Right ventricle myocardium superior (tissue), 1 donor: ENCODE results near the gene ARGLU1. TPM values are rescaled to one million over a fixed set of nuclear protein-coding genes. Genes with fewer than 3 reads are reported as not detected.
A peak's percentile ranks its signal among the peaks of the same experiment; 100 is the strongest.
"Not testable (repeated sequence)": the region's sequence is repeated elsewhere in the genome, so short reads cannot be mapped to it uniquely, and the experiment has no call there.

ENCODE experiments used
- ATAC-seq: fragments of 200-7000 bp; cut with Tn5 transposase; one replicate; pipeline ENCODE4 v1.9.1; 2020; ENCODE audit warnings: mild to moderate bottlenecking; ENCODE audit not compliant: poor library complexity
- DNase-seq: peaks from one replicate; pipeline ENCODE4 v3.0.0-alpha.2; 2020
- intact Hi-C: fragments of 100-400 bp; cut with DNase I; formaldehyde crosslinking; loops from one replicate; pipeline ENCODE4 v1.11.2; 2022
- long read RNA-seq: library from polyadenylated mRNA; unstranded; transcript quantifications from one replicate; pipeline ENCODE4 v2.0.0, GENCODE V29; 2021
- total RNA-seq: library from RNA; stranded (reverse); fragmentation: NEBNext Ultra II Directional; extraction: Animal tissue kit (Norgen Biotek cat#: 25700); gene quantifications from one replicate; pipeline ENCODE4 v1.2.1, GENCODE V29; 2021
- donor health status: DM: no; HTN: yes; CAD: no; lungs with severe emphysema.

ARGLU1 gene
- 25.6 TPM for total RNA-seq
- long read RNA-seq, full-length matches to known transcripts, result 62 of 72 reads
- long read RNA-seq, partial matches to known transcripts, result 5 of 72 reads
- long read RNA-seq, other reads (novel, unspliced or antisense), result 5 of 72 reads

- ATAC-seq, result peak; percentile 98
- peak; percentile 96 for DNase-seq
- intact Hi-C loops, result no loop called here
Measured at GRCh38 chr13:106567474-106568298, at the start of gene ARGLU1. Gene ARGLU1 (minus strand): TSS chr13:106568137. CDS start chr13:106567919, 218 bp downstream.

DNA sequence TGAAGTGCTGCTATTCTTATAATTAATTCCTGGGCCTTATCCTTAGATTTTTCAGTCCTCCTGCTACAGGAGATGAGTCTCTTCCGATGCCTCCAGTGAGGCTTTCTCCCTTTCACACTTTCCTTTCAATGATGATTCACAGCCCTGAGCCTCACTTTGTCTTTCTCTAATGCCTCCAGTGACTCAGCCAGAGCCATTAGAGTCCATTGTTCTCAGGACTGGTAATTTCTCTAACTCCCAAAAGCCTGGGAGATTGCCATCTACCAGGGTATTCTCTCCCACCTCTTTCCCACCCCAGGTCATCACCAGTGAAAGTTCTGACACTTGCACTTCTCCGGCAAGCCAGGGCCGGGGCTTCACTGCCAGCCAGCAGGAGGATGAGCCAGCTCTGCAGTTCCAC, 49.6 kb upstream of the ARGLU1 start:
- intact Hi-C loops, result loop anchor here (10.0 kb wide), 1 partner anchor 73 kb away; no protein-coding TSS in a partner anchor
- DNase-seq (no peak), ATAC-seq (no peak)

GRCh38 chr13:106616729-106617128, 48.8 kb upstream of the ARGLU1 start:
- ATAC-seq (no peak), DNase-seq (no peak)
- intact Hi-C loops, result loop anchor here (10.0 kb wide), 1 partner anchor 72 kb away; no protein-coding TSS in a partner anchor

DNA sequence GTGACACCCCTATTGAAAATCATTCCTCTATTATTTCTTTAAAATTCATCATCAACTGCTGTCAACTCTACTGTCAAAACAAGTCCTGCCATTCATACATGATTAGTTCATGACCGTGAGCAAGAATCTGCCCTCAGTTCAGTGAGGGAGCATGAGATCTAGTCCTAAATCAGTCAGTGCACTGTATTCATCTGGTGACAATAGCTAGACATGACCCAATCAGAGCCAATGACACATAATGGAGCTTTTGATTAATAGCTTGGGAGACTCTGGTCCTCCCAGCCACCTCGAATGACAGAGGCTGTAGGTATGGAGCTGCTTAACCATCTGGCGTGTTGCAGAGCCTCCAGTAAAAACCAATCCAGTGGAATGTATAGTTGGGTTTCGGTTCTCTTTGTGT, 46.9 kb upstream of the ARGLU1 start:
- DNase-seq (no peak), ATAC-seq (no peak)
- intact Hi-C loops, result loop anchor here (10.0 kb wide), 1 partner anchor 70 kb away; no protein-coding TSS in a partner anchor

- intact Hi-C loops, result loop anchor here (10.0 kb wide), 1 partner anchor 68 kb away; no protein-coding TSS in a partner anchor
- ATAC-seq (peak; percentile 74), DNase-seq (peak; percentile 81)
Measured at GRCh38 chr13:106612688-106613087, 44.8 kb upstream of the ARGLU1 start.

DNA sequence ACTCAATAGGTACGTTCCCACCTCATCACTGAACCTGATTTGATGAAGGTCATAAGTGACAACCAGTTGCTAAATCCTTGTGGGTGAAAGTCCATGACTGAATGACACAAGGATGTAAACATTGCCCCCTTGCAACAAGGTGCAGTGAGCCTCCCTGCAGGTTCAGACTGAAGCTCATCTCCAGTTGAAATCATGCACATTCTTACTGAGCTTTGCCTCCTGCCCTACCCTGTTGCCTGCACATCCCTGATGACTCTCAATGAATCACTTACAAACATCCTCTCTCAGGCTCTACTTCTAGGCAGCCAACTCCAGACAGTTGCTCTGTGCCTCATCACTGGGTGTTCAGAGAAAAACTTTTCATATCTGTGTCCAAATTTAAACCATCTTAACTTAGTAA, 42.5 kb upstream of the ARGLU1 start:
- ATAC-seq, result no peak
- DNase-seq, result no peak
- intact Hi-C loops, result loop anchor here (10.0 kb wide), 1 partner anchor 66 kb away; no protein-coding TSS in a partner anchor

GRCh38 chr13:106609116-106609515, 41.2 kb upstream of the ARGLU1 start:
- DNase-seq (no peak), ATAC-seq (no peak)
- intact Hi-C loops, result no loop called here

GRCh38 chr13:106603546-106603945, 35.6 kb upstream of the ARGLU1 start:
- DNase-seq (no peak), ATAC-seq (no peak)
- intact Hi-C loops, result no loop called here

DNA sequence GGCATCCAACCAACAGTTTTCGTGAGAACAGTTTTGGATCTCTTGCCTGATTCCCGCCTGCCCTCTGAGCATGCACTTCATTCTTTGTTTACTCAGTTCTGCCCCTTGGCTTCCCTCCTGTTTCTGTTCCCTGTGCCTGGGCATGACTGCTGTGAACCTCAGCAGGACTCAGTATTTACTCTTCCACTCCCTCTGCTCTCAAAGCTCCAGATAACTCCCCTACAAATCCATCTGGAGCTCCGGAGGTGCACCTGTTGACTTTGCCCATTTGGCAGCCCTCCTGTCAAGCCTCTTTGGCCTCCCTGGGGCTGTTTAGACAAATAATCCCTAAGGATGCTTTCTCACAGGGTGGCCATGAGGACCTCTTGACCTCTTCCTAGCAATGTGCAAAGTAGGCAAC, 34.2 kb upstream of the ARGLU1 start:
- intact Hi-C loops, result no loop called here
- DNase-seq (no peak), ATAC-seq (no peak)

- DNase-seq, result no peak
- intact Hi-C loops, result no loop called here
Measured at GRCh38 chr13:106601489-106601888, 33.6 kb upstream of the ARGLU1 start.

GRCh38 chr13:106600798-106601135, 32.8 kb upstream of the ARGLU1 start:
- ATAC-seq, DNase-seq, intact Hi-C loops: not testable (repeated sequence)

More at GRCh38 chr13:106601489-106601888, 33.6 kb upstream of the ARGLU1 start:
- ATAC-seq, result no peak

DNA sequence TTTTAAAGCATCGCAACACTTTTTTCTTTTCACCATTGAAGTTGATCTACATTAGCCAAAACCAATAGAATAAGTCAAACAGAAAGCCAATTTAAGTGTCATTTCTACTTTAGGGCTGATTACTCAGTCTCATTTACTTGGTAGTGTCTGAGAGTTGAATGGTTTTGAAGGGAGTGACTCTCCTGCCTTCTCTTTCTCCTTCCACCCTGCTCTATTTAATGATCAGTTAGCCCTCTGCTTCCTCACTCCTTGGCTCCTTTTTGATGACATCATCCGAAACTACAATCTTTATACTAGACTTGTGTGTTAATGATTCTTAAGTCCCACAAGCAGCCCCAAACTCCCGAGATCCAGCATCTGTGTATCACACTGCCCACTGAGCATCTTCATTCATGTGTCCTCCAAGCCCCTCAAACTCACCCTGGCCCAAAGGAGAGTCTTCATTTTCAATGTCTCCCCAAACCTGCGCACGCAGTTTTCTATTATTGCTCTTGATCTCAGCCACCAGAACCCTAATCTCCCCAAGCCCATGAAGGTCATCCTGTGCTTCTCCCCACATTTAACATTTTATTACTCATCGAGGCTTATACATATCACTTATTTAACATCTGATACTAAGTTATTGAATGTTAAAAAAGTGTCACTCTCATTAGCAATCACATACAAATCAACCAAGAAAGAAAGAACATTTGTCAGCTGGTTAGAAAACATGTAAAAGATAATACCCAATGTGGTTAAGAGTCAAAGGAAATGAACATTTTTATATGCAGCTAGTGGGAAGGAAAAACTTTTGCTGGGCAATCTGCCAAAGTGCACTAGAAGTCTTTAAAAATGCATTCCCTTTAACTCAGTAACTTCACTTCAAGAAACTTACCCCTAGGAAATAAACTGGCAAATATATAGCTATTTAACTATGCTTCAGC, 32.2 kb upstream of the ARGLU1 start:
- DNase-seq, result no peak
- no peak for ATAC-seq
- intact Hi-C loops, result no loop called here

GRCh38 chr13:106597749-106598395, 29.9 kb upstream of the ARGLU1 start:
- DNase-seq (no peak), ATAC-seq (no peak)
- intact Hi-C loops, result no loop called here

DNA sequence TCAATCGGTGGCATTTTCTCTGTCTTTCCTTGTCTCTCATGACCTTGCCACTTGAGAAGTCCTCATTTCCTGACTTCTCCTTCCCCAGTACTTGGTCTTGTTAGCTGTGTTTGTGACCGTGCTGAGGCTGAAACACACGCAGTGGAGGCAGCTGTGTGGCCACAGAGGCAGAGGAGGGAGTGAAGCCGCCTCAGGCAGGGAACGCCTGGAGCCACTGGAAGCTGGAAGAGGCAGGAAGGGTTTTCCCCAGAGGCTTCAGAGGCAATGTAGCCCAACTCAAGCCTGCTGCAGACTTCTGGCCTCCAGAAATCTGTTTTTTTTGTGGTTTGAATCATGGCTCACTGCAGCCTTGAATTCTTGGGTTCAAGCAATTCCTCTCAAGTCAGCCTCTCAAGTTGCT, 29.2 kb upstream of the ARGLU1 start:
- intact Hi-C loops, result no loop called here
- peak; percentile 82 for DNase-seq
- peak; percentile 91 for ATAC-seq

- DNase-seq (no peak), ATAC-seq (peak; percentile 46)
- intact Hi-C loops, result no loop called here
Measured at GRCh38 chr13:106596275-106596937, 28.5 kb upstream of the ARGLU1 start.

DNA sequence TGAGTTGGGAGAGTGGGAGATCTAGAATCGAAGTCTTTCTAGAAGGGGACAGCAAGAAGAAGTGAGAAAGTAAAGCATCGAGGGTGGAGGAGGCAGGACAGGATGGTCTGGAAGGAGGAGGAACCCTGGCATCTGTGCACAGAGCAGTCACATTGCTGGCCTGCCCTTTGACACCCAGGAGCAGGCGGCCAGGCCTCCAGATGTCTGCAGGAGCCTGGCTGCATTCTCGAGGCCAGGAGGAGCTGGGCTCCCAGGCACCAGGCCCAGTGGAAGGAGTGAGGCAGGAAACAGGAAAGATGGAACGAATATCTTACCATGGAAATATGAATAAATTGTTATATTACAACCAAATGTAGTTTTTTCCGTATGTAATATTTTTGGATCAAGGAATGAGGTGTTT, 27.7 kb upstream of the ARGLU1 start:
- ATAC-seq (peak; percentile 68), DNase-seq (peak; percentile 68)
- intact Hi-C loops, result no loop called here

GRCh38 chr13:106594980-106595379, 27.0 kb upstream of the ARGLU1 start:
- intact Hi-C loops, result no loop called here
- ATAC-seq (no peak), DNase-seq (no peak)

DNA sequence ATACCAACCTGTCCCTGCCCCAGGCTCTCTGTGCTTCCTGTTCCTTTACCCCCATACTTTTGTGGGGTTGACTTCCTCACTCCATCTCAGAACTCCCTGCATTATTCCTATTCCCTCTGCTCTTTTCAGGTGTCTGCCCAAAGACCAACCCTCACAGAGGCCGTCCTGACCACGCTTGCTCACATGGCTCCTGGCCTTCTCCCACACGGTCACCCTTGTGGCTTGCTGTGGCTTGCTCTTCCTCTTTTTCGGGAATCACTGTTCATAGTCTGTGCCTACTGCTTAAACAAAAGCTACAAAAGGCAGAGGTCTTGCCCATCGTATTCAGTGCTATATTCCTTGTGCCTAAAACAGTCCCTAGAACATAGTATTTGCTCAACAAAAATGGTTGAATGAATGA, 25.2 kb upstream of the ARGLU1 start:
- ATAC-seq, result no peak
- intact Hi-C loops, result no loop called here

More for the DNA sequence above, 25.2 kb upstream of the ARGLU1 start:
- DNase-seq, result no peak
